Ishikawa (cell line): ENCODE data around the gene SYT12.

ENCODE experiments used
- CEBPB ChIP-seq: IDR thresholded peaks from 2 replicates; pipeline ENCODE4 v1.6.1; 2012
- CREB1 ChIP-seq: IDR thresholded peaks from 2 replicates; pipeline ENCODE4 v1.6.1; 2012; ENCODE audit warnings: low read depth
- EGR1 ChIP-seq: IDR thresholded peaks from 2 replicates; pipeline ENCODE4 v1.6.1; 2012
- MAX ChIP-seq: IDR thresholded peaks from 2 replicates; pipeline ENCODE4 v1.6.1; 2012
- NFIC ChIP-seq: IDR thresholded peaks from 2 replicates; pipeline ENCODE4 v1.6.1; 2012
- RAD21 ChIP-seq: IDR thresholded peaks from 2 replicates; pipeline ENCODE4 v1.6.1; 2012; ENCODE audit warnings: low read depth
- REST ChIP-seq: IDR thresholded peaks from 2 replicates; pipeline ENCODE4 v1.6.1; 2012; ENCODE audit warnings: low read depth, mild to moderate bottlenecking
- USF1 ChIP-seq: IDR thresholded peaks from 2 replicates; pipeline ENCODE4 v1.6.1; 2012

- TF ChIP-seq USF1: no peak
- no peak for TF ChIP-seq REST
- no peak for TF ChIP-seq EGR1
- no peak for TF ChIP-seq NFIC
- TF ChIP-seq CEBPB: no peak
- TF ChIP-seq MAX: no peak
- no peak for TF ChIP-seq CREB1
- no peak for TF ChIP-seq RAD21
Observed at GRCh38 chr11:67043572-67044349, 20.8 kb downstream of the SYT12 start.
